Measurements from ENCODE around the gene EVI5. TPM values are rescaled to one million over a fixed set of nuclear protein-coding genes. Genes with fewer than 3 reads are reported as not detected.
"Not testable (repeated sequence)": the region's sequence is repeated elsewhere in the genome, so short reads cannot be mapped to it uniquely, and the experiment has no call there.

The EVI5 gene
- total RNA-seq, 1 donor from 2014 or later: 3.5 TPM

DNA sequence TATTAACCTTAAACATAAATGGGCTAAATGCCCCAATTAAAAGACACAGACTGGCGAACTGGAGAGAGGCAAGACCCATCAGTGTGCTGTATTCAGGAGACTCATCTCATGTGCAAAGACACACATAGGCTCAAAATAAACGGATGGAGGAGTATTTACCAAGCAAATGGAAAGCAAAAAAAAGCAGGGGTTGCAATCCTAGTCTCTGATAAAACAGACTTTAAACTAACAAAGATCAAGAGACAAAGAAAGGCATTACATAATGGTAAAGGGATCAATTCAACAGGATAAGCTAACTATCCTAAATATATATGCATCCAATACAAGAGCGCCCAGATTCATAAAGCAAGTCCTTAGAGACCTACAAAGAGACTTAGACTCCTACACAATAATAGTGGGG, 253.0 kb downstream of the EVI5 start:
- intact Hi-C loops (cut with micrococcal nuclease): loop anchor here (10.0 kb wide), 1 partner anchor 977 kb away; no protein-coding TSS in a partner anchor

DNA sequence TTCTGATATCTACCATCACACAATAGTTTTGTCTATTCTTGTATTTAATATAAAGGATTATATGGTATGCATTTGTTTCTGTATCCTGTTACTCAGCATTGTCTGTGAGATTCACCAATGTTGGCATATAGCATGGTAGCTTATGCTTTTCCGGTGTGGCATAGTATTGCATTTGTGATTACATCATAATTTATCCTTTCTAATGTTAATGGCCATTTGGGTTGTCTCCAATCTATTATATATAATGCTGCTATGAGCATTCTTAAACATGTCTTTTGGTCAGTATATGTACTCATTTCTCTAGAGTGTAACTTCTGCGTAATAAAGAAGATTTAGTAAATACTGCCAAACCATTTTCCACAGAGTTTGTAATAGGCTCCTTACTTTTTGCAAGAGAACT, 257.2 kb downstream of the EVI5 start:
- intact Hi-C loops (cut with micrococcal nuclease): no loop called here

DNA sequence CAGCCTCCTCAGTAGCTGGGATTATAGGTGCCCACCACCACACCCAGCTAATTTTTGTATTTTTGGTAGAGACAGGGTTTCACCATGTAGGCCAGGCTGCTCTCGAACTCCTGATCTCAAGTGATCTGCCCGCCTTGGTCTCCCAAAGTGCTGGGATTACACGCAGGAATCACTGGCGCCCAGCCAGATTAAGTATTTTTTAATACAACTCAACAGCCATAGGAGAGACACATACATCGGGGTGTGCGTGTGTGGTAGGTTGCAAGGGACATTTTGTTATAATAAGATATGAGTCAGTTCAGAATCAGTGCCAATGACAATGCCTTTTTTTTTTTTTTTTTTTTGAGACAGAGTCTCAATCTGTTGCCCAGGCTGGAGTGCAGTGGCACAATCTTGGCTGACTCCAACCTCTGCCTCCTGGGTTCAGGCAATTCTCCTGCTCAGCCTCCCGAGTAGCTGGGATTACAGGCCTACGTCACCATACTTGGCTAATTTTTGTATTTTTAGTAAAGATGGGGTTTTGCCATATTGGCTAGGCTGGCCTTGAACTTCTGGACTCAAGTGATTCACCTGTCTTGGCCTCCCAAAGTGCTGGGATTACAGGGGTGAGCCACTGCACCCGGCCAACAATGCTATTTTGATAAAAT, 259.8 kb downstream of the EVI5 start:
- intact Hi-C loops (cut with micrococcal nuclease): not testable (repeated sequence)

DNA sequence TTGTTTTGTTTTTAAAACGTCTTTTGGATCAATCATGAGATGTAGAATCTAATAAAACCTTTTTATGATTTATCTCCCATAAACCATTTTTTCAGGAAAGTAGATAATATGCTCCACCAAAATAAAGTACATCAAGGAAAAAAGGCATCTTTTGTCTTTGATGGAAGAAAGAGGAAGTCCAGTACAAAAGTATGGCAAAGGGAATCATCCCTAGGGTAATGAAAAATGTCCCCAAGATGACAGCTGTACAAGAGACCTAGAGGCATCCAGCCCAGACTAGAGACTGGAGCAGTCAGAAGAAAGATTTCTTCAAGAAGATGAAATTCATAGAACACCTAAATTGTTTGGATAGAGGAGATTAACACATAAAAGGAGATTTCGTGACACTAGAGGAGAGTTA, 265.9 kb downstream of the EVI5 start:
- intact Hi-C loops (cut with micrococcal nuclease): no loop called here

DNA sequence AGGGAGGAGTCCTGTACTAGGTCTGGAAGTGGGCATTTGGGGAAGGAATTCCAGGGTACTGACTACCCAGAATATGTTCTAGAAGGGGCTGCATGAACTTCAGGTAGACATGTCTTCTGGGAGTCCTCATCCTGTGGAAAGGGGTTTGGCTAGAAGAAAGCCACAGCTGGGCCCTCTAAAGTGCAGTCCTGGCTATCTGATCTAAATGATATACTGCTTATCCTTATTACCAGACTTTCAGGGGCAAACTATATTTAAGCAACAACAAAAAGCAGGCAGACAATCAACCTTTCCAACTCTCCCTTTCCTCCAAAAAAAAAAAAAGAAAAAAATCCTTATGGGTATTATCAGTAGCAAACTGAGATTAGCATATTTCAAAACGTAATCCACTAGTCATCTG, 268.3 kb downstream of the EVI5 start:
- intact Hi-C loops (cut with micrococcal nuclease): no loop called here

DNA sequence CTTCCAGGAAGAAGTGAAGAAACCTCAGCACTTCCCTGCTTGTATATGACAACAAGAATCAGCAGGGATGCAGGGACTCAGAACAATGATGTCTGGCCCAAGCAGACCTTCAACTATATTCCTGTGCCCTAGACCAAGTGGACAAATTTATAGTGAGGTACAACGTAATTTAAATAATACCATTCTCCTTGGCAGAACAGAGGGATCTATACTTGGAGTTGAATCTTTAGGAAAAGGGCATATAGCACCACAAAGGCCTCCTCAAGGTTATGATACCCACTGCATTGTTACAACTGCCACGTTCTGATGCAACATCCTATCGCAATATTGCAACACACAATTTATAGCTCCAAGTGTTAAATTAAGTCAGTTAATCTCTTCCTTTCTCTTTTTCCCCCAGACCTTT, 269.1 kb downstream of the EVI5 start:
- intact Hi-C loops (cut with micrococcal nuclease): no loop called here

DNA sequence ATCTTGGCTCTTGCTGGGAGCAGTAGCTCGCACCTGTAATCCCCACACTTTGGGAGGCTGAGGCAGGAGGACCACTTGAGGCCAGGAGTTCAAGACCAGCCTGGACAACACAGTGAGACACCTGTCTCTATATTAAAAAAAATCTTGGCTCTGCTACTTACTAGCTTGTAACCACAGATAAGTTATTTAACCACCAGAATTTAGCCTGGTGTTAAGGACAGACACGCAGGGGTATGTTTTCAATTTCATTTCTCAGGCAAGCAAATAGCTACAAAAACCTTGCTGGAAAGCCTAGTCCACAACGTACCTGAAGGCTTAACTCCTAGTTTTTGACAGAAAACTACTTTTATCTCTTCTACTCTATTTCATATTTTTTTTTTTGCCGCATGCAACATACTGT, 273.4 kb downstream of the EVI5 start:
- intact Hi-C loops (cut with micrococcal nuclease): no loop called here

DNA sequence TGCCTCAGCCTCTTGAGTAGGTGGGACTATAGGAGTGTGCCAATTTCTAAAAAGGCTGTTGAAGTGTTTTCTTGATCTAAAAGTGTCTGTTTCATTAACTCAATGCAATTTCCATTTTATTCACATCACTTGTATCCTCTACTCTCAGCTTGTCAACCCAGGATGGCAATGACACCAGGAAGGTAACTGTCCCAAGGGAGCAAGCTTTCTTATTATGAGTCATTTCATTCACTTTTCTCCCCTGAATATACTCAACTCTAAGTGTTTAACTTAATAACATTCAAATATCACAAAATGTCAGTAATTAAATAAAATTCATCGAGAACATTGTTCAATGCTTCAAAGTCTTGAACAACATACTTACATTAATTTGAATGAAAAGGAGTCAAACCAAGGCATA, 275.3 kb downstream of the EVI5 start:
- intact Hi-C loops (cut with micrococcal nuclease): no loop called here

DNA sequence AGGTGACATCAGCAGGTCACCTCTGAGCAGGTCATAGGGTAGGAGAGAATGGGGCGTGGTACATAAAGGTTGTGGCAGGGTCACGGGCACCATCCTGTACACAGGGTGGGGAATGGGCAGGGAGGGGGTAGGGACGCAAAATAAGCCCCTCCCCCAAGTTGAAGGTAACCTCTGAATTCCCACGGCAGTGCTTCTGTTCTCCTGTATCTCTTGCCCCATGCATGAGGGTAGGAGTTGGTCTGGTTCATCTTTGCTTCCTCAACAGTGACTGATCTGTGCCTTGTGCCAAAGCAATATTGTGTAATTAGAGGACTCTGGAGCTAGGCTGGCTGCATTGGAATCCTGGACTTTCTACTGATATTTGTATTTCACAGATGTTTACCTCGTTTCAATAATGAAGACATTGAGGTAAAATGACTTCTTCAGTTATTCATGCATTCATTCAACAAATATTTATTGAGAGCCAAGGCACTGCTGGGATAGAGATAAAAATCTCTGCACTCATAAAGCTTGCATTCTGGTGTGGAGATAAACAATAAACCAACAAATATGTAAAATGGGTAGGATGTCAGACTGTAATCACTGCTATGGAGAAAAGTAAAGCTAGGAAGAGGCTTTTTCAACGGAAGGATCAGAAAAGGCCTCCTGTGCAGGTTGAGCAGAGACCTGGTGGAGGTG, 279.8 kb downstream of the EVI5 start:
- intact Hi-C loops (cut with micrococcal nuclease): no loop called here

DNA sequence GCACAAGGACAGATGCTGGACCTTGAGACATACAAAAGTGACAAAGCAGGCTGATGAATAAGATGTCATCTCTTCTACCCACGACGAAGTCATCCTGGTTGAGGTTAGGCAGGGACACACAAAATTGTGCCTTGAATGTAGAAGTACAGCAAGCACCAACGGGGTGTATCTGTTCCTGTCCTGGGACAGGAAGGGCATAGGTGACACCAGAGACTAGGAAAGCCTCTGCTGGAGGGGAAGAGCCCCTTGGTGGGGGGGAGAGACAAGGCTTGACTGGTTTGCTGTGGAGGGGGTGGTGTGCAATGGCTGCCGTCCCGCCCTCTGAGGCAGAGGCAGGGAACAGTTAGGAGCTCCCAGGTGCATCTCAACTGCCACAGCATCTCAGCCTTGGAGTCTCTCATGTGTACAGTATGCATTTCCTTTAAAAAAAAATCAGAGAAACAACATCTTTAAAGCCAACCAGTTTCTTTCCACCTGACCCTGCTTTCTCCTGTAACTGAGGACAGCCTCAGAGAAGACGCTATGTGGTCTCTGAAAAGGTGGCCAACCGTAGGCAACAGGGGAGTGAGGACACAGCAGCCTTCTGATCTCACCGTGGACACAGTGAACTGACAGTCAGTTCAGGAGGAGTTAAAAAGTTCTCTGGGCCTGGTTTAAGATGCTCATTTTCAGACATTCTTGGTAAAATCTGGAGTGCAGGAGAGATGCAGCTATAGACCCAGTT, 280.5 kb downstream of the EVI5 start:
- intact Hi-C loops (cut with micrococcal nuclease): no loop called here

DNA sequence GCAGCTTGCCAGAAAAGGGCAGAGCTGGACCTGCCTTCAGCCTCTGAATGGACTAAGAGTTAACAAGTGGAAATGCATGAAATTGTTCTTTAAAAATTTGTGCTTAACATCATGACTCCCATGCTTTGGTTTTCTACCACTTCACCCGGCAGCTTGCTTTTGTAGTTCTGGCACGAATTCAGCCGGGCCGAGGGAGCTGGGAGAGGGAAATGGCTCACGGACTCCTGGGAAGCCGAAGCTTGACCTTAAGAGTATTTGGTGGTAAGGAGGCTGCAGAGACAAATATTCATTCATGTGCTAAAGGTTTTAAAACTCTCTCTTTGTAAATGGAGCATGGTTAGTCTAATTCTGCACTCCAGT, 281.0 kb downstream of the EVI5 start:
- intact Hi-C loops (cut with micrococcal nuclease): loop anchor here (2.0 kb wide), 1 partner anchor 19 kb away; no protein-coding TSS in a partner anchor

DNA sequence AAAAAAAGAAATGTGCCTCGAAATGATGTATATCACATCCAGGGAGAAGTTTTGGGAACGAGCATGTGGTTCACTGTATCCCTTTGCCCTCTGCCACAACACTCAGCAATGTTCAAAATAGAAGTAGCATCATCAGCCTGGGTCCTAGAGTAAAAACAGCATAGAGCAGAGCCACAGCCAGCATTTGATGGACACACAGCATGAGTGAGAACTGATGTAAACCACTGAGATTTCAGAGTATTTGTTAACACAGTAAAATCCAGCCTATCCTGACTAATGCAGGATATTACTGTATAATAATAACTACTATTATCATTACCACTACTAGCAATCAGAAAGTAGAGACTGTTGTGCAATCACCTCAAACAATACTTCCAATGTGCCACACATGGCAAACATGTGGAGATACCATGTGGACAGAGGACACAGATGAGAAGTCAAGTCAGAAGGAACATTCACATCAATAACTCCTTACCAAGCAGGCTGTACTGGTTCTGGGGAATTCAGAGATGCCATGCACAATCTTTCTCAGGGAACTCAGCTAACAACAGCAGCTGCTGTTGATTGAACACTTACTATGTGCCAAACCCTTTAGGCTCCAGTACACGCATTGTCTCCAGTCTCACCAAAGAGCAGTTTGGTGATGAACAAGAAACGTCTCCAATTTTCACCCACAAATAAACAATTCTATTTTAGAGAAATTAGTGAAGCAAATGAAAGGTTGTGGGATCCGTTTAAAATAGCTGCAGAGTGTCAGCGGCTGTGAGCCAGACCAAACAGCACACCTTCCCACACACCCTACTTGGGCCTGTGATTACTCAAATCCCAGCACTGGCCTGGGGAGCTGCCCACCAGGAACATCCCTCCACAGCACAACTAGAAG, 281.6 kb downstream of the EVI5 start:
- intact Hi-C loops (cut with micrococcal nuclease): loop anchor here (2.0 kb wide), 1 partner anchor 20 kb away; no protein-coding TSS in a partner anchor

DNA sequence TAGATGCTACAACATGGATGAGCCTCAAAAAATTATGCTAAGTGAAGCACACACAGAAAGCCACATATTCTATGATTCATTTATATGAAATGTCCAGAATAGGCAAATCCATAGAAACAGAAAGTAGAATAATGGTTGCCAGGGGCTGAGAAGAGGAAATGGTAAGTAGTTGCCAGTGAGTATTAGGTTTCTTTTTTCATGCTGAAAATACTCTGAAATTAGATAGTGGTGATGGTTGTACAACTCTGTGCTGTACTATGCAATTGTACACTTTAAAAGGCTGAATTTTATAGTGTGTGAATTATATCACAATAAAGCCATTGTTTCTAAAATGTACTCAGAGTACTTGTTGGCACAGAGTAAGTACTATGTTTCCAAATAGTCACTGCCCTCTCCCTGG, 282.7 kb downstream of the EVI5 start:
- intact Hi-C loops (cut with micrococcal nuclease): loop anchor here (2.0 kb wide), 1 partner anchor 21 kb away; no protein-coding TSS in a partner anchor

DNA sequence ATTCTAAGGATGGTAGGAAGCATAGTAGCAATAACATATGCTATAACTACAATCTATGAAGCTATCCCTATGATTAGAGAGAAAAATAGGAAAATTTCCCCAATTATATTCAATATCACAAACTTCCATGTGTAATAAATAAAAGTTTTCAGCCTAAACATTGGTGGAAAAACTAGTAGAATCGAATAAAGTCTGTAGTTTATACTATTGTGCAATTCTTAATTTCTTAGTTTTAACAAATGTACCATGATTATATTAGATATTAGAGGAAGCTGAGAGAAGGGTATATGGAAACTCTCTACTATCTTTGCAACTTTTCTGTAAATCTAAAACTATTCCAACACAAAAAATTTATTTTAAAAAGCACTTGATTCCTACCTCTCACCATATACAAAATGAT, 284.4 kb downstream of the EVI5 start:
- intact Hi-C loops (cut with micrococcal nuclease): no loop called here

DNA sequence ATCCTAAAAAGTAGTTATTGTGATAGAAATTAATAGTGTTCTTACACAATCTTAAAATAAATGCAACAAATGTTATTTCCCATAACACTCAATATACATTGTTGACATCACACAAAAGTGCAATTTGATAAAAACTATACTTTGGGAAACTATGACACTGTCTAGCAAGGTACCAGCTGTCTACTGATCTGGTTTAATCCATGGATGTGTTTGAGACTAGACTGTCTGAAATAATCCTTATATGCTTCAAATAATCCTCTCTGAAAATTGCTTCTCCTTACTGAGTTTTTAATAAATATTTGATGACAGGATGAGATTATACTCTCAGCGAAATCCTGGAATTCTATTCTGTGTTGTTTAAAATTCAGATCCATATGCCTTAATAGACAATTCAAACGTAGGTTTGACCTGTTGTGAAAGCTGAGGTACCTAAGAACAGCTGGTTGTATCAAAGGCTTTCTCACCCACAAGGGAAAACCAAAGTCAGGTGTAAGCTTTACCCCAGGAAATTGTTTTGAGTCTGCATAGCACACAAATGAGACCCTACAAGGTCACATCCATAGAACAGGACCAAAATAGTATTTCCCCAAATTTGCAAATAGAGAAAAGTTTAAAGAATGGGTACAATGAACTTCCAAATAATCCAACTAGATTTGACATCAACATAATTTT, 289.4 kb downstream of the EVI5 start:
- intact Hi-C loops (cut with micrococcal nuclease): no loop called here

DNA sequence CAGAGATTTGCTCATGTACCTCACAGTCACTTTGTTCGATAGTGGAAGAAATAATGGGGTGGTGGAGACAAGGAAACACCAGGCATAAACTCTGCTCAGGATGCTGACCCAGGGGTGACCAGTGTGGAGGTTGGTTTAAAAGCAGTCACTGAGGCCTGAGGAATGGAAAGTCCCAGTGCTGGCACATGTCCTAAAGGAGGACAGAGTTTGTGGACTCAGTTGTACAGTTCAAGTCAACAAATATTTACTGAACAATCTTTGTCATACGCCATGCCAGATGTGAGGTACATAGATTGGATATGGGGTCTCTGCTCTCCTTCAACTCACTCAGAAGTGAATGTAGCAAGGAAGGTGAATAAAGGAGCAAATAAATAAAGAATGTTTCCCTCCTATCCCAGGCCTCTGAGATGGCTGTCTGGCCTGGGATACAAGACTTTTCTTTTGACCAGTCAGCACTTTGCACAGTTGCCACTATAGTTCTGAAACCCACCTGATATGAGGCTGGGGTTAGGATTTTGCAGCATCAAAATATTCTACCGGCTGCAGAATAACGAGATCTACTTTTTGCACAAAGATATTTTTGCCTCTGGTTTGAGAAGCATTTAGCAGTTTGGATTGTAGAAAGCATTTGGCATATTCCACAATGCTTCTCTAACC, 290.3 kb downstream of the EVI5 start:
- intact Hi-C loops (cut with micrococcal nuclease): no loop called here

DNA sequence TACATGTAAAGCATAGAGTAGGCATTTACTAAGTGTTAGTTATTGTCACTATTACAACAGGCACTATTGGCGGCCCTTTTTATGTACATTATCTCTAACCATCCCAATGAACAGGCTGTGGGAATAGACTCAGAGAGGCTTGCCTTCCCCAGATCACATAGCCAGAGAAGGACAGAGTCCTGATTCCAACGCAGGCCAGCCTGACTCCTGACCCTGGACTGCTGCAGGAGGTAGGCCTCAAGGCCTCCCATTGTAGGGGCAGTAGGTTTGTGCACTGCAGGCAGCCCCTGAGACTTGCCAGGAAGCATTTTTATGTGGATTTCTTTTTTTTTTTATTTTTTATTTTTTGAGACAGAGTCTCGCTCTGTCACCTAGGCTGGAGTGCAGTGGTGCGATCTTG, 291.8 kb downstream of the EVI5 start:
- intact Hi-C loops (cut with micrococcal nuclease): no loop called here

DNA sequence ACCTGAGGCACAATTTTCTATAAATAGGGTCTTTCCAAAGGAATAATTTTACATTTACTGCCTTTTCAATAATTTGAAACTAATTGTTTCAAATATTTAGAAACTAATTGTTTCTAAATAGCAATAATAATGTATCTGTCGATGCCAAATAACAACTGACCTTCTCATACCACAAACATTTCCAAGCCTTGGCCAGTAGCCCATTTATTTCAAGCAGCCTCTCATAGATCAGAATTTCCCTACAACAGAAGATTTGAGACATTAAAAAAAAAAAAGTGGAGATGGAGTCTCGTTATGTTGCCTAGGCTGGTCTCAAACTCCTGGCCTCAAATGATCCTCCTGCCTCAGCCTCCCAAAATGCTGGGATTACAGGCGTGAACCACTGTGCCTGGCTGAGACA, 296.1 kb downstream of the EVI5 start:
- intact Hi-C loops (cut with micrococcal nuclease): loop anchor here (5.0 to 10.0 kb wide), 6 partner anchors 122 to 984 kb away; partner anchors contain the start of genes CCDC18, CDC7, DIPK1A and RPL5

DNA sequence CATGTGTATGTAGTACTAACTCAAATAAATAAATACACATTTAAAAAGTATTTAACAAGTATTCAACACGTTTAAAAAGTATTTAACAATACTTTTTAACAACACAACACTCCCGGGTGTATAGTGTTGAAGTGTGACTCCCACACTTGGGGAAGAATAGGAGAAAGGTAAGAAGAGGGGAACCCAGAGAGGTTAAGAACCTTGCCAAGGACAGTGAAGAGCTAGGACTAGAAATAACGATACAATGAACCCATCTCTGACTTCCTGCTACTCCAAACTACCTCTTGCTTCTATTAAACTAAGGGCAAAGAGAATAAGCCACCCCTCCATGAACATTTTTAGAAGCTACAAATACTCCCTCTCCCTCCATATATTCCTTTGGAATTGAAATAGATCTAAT, 296.5 kb downstream of the EVI5 start:
- intact Hi-C loops (cut with micrococcal nuclease): loop anchor here (5.0 to 10.0 kb wide), 6 partner anchors 121 to 984 kb away; partner anchors contain the start of genes CCDC18, CDC7, DIPK1A and RPL5

DNA sequence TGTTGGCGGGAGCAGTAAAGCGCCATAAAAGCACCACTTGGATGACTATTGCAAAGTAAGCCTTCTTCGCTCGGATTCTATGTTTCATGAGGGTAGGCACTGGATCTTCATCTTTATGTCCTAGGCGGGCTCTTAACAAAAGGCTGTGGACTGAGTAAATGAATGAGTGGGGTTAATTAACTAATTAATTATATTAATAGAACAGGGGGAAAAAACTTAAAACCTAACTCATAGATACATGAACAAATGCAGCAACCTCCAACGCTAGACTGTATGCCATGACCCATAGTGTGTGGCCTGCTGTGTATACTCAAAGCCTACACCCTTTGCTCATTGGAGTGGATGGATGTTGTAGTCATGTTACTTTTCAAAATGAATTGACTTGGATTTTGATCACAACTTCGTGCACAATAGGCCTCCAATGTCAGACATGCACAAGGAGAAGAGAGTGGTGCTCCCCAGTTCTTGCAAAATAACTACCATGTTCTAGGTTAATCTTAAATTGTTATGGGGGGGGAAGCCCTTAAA, 297.8 kb downstream of the EVI5 start:
- intact Hi-C loops (cut with micrococcal nuclease): loop anchor here (2.0 to 10.0 kb wide), 7 partner anchors 120 to 982 kb away; partner anchors contain the start of genes CCDC18, CDC7, DIPK1A and RPL5

Measured in T-helper 2 cell treated with Interferon-gamma antibody and Interleukin-4, amounts not matched to agents 100 ng/mL and 5 ng/mL, for 36 hours (primary cell).